SHP77 (cell line): ENCODE measurements around the gene FBXO22.
"Not testable (repeated sequence)": the region's sequence is repeated elsewhere in the genome, so short reads cannot be mapped to it uniquely, and the experiment has no call there.

Experiments used
- DNase-seq, 2 experiments: peaks; one replicate each; lab custom pipeline; 2025; lab: John Stamatoyannopoulos, UW

The FBXO22 gene

DNA sequence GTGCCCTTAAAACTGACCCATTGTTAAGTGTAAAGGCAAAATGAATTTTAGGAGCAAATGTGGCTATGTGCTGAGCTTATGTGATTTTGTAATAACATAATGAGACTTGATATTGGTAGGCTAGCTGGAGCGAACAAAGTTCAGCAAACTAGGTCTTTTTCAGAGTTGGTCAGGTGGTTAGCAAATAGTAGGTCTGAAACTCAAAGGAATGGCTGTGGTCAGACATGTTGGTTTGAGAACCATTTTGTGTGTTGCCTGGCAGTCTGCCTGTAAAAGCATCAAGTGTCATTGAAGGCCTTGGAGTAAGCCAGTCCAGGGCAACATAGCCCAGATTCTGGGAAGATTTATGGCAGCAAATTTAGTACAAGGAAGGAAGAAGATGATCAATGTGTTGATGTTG lies 16.4 kb downstream of the FBXO22 start:
- DNase-seq: no peak

DNA sequence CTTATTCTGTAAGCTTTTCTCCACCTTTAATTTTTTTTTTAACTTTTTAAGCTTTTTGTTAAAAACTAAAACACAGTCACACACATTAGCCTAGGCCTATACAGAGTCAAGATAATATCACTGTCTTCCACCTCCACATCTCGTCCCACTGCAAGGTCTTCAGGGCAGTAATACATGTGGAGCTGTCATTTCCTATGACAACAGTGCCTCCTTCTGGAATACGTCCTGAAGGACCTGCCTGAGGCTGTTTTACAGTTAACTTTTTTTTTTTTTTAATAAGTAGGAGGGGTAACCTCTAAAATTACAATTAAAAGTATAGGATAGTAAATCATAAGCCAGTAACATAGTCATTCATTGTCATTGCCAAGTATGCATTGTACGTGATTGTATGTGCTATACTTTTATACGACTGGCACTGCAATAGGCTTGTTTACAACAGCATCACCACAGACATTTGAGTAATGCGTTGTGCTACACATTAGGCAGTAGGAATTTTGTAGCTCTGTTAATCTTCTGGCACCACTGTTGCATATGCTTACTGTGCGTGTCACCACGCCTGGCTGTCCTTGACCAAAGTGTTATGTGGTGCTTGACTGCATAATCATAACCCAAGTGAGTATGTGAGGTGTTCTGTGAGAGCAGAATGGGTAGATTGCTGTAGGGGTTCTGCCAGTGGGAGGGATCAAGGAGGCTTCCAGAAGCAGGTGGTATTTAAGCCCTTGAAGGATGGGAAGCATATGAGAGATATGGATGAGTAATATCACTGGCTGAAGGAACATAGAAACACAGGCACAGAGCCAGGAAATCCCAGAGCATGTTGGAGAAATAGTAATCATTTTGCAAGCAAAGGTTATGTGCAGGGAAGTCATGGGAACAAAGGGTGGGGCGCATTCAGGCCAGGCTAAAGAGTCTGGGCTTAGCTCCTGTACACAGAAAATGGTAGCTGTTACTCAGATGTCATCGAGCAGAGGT lies 18.3 kb downstream of the FBXO22 start:
- DNase-seq: peak; percentile 36 to 38

DNA sequence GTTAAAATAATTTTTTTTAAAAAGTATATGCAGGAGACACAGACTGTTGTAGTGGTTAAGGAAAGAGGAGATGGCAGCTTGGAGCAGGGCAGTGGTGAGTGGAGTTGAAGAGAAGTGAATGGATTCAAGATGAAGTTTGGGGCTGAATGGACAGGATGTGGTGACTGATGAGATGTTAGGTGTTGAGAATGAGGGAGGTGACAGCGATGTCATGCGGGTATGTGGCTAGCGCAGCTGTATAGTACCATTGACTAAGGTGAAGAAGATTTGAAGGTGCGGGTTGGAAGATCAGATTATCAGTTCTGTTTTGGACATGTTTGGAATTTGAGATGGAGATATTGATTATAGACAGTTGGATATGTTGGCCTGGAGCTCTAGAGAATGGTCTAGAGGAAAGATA lies 20.1 kb downstream of the FBXO22 start:
- DNase-seq: no peak

DNA sequence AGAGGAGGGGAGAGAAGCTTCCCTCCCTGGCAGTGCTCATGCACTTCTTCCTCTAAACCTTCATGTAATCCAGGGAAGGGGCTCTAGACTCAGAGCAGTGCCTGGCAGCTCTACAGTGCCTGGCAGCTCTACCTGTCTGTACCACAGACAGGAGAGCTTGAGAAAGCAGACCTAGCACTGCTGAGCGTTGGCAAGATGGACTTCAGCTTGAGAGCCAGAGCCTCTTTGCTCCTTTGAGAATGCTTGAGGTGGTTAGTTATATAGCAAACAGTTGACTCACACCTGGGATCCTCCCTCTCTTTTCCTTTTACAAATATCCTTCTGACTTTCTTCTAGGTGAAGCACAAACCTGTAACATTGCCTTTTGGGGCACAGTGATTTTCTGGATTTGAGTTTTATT lies 20.9 kb downstream of the FBXO22 start:
- DNase-seq: no peak

DNA sequence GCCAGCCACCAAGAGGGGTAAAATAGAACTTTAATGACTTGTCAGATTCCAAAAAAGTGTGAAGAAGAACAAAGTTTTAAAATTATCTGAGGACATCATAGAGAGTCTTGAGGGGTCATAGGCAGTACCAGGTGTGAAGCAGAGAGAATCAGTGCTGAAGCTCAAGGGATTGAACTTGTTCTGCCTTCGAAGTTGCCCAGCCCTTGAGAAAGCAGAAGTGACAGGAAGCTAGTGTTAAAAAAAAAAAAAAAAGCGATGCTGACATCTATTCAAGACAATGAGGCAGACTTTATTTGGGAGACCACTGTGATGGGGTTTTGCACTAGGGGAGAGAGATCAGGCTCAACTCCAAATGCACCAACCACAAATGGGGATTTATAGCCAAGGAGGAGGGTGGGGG lies 21.8 kb downstream of the FBXO22 start:
- DNase-seq: no peak

DNA sequence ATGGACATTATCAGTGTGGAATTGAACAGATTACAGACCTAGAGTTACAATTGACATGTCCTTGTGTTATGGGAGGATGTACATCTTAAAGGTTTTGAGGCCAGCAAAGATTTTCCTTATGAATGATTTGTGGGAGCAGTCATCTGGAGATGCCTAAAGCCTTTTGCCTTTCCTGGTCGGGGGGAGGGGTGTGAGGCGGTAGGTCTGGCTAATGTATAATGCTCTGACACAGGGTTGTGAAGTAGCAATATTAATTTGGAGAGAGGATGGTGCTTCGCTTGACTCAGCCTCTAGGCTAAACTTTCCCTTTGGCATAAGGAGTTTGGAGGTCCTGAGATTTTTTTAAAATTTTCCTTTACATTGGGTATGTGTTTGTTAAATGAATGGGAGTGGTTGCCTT lies 23.3 kb downstream of the FBXO22 start:
- DNase-seq: no peak

DNA sequence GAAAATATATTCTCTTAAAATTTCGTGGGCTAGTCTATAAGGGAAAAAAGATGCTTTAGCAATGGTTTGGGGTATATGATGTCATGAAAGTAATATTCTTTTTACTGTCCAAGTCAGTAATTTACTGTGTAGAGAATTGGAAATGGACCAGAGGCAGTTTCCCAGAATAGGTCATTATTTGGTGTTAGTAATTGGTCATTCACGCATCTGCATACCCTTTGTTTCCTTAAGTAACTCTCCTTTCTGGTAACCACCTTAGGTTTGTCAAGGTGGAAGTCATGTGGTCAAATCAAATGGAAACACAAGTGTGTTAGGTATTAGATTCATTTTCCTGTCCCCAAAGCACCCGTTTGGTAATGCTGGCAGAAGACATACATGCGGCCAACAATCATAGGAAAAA lies 23.9 kb downstream of the FBXO22 start:
- no peak for DNase-seq

DNA sequence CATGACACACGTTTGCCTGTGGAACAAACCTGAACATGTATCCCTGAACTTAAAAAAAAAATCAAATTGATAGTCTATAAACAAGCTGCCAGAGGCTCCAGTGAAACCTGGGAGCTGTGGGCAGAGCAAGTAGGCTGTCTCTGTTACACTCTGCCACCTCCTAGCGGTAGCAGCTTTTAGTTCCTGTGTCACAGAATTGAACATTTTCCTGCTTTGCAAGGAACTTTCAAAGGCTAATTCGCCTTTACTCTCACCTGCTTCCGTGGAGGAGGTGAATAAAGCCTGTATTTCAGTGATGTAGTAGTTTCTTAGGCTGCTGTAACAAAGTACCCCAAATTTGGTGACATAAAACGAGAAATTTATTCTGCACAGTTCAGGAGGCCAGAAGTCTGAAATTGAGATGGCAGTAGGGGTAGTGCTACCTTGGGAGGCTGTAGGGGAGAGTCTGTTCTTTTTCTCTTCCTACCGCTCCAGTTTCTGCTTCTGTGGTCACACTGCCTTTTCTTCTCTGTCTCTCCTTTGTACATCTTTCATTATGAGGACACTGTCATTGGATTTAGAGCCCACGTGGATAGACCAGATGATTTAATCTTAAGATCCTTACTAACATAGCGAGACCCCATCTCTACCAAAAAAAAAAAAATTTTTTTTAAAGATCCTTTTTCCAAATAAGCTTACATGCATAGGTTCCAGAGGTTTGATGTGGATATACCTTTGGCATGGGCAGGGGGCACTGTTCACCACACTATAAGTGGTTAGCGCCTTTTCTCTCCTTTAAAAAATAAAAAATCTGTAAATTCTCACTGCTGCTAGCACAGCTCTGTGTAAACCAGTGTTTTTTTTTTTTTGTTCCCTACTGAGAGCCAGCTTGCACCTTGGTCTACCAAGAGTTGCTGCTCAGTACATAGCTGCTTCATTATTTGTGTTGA lies 25.3 kb downstream of the FBXO22 start:
- peak in 1 of 2 experiments; percentile 2 for DNase-seq

DNA sequence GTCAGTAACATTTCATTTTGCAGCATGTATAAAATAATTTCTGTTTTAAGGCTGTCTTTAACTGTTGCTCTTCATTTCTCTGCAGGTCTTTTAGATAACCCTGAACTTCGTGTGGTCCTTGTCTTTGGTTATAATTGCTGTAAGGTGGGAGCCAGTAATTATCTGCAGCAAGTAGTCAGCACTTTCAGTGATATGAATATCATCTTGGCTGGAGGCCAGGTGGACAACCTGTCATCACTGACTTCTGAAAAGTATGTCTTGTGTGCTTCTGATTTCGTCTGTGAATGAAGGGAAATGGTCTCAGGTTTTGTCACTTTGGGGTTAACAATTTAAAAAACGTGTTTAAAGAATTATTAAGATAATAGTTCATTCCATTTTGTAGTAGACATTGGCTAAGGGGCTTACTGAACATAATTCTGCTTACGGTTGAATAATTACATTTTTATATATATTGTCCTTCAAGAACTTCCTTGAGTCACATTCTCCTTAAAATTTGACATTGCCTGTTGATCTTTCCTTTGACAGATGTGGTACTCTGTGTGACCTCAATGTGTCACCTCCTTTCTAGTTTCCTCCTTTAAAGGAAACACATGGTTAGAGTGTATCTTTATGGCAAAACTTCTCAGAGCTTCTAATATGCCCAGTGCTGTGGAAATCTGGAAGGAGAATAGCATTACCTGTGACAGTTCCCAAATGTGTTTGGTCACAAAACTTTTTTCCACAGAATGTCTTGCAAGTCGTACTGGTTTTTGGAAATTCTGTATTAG lies 26.3 kb downstream of the FBXO22 start:
- no peak for DNase-seq

DNA sequence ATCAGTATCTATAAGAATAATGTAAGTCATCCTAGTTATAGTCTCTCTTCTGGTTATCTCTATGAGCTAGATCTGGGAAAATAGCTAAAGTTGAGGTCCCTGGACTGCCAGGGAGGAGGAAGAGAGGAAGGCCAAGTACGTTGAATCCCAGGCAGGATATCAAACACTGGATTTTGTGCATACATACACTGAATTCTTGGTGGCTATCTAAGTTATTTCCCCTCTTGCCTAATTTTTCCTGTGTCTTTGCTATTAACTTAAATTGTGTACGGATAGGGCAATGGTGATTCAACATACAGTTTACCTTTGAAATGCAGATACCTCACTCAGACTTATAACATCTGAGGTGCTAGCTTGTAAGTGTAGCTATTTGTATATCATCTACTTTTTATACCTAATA lies 27.2 kb downstream of the FBXO22 start:
- DNase-seq: no peak

DNA sequence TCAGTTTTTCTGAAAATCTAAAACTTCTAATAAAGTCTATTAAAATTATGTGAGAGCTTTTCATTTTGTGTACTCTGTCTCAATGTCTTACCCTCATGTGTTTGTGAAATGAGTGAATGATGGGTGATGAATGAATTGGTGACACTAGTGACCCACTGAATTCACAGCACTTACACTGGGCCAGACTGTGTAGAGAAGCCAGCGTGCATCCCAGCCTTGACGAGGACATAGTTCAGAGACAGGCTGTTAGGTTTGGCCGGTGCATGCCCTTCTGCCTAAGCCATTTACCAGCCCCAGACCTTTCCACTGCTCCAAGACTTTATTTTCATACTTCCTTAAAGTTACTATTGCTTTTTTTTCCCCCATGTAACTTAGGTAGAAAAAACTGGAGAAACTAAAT lies 38.8 kb downstream of the FBXO22 start:
- DNase-seq: no peak

DNA sequence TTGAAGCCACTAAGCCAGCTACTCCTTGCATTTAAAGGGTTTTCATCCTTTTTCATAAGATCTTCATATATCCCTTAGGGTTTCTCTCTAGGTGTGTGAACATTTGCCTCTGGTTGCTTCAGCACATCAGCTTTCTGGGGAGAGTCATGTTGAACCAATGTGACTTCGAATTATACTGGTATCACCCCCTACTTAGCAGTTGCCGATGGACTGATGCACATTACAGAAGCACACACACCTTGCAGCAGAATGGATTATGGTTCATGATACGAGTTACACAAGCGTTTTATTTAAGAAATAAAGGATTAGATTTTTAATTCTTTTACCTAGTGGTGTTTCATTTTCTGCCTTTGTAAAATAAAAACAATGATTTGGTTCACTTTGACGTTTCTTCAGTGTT lies 39.6 kb downstream of the FBXO22 start:
- no peak for DNase-seq

DNA sequence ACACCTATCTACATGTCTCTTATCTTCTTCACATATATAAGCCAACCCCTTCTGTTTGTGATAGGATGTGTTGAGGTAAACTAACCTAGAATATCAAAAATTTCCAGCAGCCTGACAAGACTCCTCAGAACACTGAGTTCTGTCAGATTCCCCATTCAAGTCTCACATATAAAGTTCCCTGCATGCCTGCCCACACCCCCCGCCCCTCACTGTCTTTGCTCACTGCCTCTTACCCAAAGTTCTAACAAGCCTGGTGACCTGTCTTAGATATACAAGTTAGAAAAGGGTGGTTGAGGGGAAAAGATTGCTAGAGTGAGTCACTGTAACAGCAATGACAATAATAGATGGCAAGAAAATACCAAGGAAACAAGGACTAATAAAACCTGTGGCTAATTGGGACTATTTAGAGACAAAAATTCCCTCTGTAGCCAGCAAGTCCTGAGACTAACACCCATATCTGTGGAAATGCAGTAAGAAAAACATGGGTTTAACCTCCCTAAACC lies 40.1 kb downstream of the FBXO22 start:
- DNase-seq: no peak

DNA sequence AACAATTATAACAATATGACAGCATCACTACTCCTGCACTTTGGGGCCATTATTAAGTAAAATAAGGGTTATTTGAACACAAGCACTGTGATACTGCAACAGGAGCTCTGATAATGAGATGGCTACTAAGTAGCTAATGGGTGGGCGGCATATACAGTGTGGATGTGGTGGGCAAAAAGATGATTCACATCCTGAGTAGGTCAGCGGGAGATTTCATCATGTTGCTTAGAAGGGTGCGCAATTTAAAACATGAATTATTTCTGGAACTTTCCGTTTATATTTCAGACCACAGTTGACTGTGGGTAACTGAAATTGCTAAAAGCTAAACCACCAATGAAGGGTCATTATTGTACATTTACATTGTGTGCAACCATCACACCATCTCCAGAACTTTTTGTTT lies 42.3 kb downstream of the FBXO22 start:
- DNase-seq: no peak

DNA sequence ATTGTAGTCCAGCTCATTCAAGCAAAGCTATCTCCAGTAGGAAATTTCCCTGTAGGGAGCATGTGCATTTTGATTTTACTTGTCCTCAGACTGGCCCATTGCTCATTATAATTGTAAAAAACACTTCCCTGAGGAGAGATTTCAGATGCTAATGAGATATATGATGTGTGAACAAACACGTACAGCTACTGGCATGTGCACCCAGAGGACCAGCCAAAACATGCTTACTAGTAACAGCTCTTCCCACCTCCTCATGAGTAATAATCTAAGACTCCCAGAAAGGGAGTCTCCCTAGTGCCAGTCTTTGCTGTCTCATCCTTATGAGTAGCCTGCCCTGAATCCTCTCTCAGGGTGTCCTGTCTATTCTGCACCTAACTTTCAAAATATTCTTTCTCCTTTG lies 43.4 kb downstream of the FBXO22 start:
- DNase-seq: no peak

DNA sequence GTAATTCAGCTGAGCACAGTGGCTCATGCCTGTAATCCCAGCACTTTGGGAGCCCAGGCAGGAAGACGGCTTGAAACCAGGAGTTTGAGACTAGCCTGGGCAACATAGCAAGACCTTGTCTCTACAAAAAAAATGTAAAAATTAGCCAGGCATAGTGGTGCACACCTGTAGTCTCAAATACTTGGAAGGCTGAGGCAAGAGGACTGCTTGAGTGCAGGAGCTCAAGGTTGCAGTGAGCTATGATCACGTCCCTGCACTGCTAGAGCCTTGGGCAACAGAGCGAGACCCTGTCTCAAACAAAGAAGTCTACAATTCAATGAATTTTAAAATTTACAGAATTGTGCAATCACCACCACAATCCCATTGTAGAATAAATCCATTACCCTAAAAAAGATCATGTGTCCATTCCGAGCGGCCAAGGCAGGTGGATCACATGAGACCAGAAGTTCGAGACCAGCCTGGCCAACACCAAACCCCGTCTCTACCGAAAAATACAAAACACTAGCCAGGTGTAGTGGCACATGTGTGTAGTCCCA lies 45.2 kb downstream of the FBXO22 start:
- DNase-seq: no peak

DNA sequence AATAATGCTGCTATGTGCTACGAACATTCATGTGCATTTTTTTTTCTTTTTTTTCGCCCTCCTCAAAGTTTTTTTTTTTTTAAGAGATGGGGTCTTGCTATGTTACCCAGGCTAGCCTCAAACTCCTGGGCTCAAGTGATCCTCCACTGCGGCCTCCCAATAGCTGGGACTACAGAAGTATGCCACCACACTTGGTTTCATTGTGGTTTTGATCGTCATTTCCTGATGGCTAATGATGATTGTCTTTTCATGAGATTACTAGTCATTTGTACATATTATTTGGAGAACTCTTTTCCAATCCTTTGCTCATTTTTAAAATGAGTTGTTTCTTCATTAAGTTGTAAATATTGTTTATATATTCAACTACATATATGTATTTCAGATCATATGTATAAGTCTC lies 48.8 kb downstream of the FBXO22 start:
- DNase-seq: no peak

DNA sequence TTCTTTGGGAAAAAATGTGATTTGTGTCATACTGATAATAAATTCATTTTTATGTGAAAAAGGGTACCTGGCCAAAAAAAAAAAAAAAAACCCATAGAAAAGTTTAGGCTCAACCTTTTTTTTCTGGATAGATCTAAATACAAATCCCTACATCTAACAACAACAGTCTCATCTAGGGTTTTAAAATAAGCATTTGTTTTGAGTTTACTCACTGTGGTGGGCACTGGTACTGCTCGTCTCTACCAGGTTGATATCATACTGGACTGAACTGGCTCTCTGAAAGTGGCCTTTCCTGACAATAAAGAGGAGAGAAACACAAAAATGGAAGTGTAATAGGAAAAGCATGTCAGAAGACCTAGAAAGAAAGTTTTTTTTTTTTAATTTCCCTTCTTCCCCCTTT lies 52.0 kb downstream of the FBXO22 start:
- no peak for DNase-seq

DNA sequence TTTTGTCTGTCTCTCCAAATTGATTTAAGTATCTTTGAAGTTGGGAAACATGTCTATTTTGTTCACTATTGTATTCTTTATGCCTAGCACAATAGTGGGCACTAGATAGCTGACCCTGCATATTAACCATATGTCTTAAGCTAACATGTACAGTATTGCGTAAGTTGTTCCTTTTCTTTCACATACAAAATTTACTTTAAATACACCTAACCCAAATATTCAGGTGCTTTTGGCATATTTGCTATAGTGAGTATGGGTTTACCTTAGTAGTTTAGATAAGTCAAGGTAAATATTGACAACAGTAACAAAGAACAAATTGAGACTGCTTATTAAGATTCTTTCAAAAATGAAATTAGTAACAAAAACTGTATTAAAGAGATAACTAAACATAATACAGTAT lies 57.7 kb downstream of the FBXO22 start:
- DNase-seq: no peak

DNA sequence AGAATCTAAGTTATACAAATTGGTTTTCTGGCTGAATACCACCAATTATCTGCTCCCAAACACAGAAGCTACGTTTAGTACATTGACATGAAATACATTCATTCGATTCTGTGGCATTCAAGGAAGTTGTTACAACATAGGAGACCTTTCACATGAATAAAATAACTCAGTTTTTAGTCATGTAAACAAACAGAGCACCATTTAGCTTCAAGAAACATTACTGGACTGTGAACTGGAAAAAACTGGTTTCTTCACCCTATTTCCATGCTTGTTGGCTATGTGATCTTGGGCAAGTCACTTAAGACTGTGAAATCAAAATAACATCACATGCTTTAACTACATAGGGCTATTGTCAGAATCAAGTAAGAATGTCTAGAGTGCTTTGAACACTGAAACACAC lies 62.4 kb downstream of the FBXO22 start:
- no peak for DNase-seq

DNA sequence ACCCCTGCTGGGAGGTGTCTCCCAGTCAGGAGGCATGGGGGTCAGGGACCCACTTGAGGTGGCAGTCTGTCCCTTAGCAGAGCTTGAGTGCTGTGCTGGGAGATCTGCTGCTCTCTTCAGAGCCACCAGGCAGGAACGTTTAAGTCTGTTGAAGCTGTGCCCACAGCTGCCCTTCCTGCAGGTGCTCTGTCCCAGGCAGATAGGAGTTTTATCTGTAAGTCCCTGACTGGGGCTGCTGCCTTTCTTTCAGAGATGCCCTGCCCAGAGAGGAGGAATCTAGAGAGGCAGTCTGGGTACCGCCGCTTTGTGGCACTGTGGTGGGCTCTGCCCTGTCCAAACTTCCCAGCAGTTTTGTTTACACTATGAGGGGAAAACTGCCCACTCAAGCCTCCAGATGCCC lies 73.1 kb downstream of the FBXO22 start:
- not testable (repeated sequence) for DNase-seq
